GM23248 (cell line): ENCODE measurements around the gene GBE1. TPM values are rescaled to one million over a fixed set of nuclear protein-coding genes. Genes with fewer than 3 reads are reported as not detected.

ENCODE experiments used
- DNase-seq: peaks from one replicate; pipeline ENCODE4 v3.0.0-alpha.2; 2015
- H2AFZ ChIP-seq: fragments of 200-600 bp; sonication (generic); 2 replicates; pipeline ENCODE4 v1.6.1; 2016; ENCODE audit warnings: antibody characterized with exemption
- H3F3A ChIP-seq: fragments of 200-600 bp; sonication (generic); 2 replicates; pipeline ENCODE4 v1.6.1; 2016; ENCODE audit warnings: mild to moderate bottlenecking, antibody characterized with exemption, mixed run types; ENCODE audit not compliant: insufficient read depth
- H3K27ac ChIP-seq: fragments of 200-600 bp; sonication (generic); 2 replicates; pipeline ENCODE4 v1.5.1; 2016; ENCODE audit warnings: mild to moderate bottlenecking
- H3K27me3 ChIP-seq: fragments of 200-600 bp; sonication (generic); replicated peaks from 2 replicates; pipeline ENCODE4 v1.6.1; 2016; ENCODE audit warnings: mild to moderate bottlenecking; ENCODE audit not compliant: insufficient read depth
- H3K36me3 ChIP-seq: fragments of 200-600 bp; sonication (generic); 2 replicates; pipeline ENCODE4 v1.6.1; 2016; ENCODE audit warnings: low read depth, mild to moderate bottlenecking
- H3K4me1 ChIP-seq: fragments of 200-600 bp; sonication (generic); 2 replicates; pipeline ENCODE4 v1.6.1; 2016; ENCODE audit warnings: mild to moderate bottlenecking; ENCODE audit not compliant: insufficient read depth
- H3K4me2 ChIP-seq: fragments of 200-600 bp; sonication (generic); one replicate; pipeline ENCODE4 v1.6.1; 2016; ENCODE audit warnings: mild to moderate bottlenecking; ENCODE audit not compliant: unreplicated experiment
- H3K4me3 ChIP-seq: fragments of 200-600 bp; sonication (generic); 2 replicates; pipeline ENCODE4 v1.5.1; 2016; ENCODE audit warnings: mild to moderate bottlenecking
- H3K79me2 ChIP-seq: fragments of 200-600 bp; sonication (generic); 2 replicates; pipeline ENCODE4 v1.6.1; 2016; ENCODE audit warnings: mild to moderate bottlenecking; ENCODE audit not compliant: insufficient read depth
- H3K9ac ChIP-seq: fragments of 200-600 bp; sonication (generic); 2 replicates; pipeline ENCODE4 v1.6.1; 2016; ENCODE audit warnings: mild to moderate bottlenecking
- H3K9me2 ChIP-seq: fragments of 200-600 bp; sonication (generic); 2 replicates; pipeline ENCODE4 v1.6.1; 2016; ENCODE audit warnings: mixed run types, mild to moderate bottlenecking, moderate library complexity; ENCODE audit not compliant: insufficient read depth
- H3K9me3 ChIP-seq: fragments of 200-600 bp; sonication (generic); one replicate; pipeline ENCODE4 v1.6.1; 2017; ENCODE audit warnings: low read depth
- H4K20me1 ChIP-seq: fragments of 200-600 bp; sonication (generic); 2 replicates; pipeline ENCODE4 v1.6.0; 2016; ENCODE audit not compliant: insufficient read depth
- EZH2 ChIP-seq: fragments of 200-600 bp; sonication (generic); IDR thresholded peaks from 2 replicates; pipeline ENCODE4 v1.6.1; 2018; ENCODE audit warnings: antibody characterized with exemption, mild to moderate bottlenecking; ENCODE audit not compliant: insufficient read depth, poor library complexity, severe bottlenecking
- EZH2phosphoT487 ChIP-seq: fragments of 200-600 bp; sonication (generic); IDR thresholded peaks from 2 replicates; pipeline ENCODE4 v1.6.1; 2018; ENCODE audit warnings: antibody characterized with exemption, moderate library complexity, mild to moderate bottlenecking, low read depth; ENCODE audit not compliant: insufficient read depth
- WGBS, 2 experiments: methylation state at CpG; one replicate each; pipeline ENCODE4 v1.1.6; 2015 to 2017; ENCODE audit warnings: low lambda C conversion rate in 2 of 2, low coverage in 1 of 2; ENCODE audit errors: missing lambda C conversion rate in 2 of 2; 5-methylcytosine and 5-hydroxymethylcytosine counted together
- in situ Hi-C: fragments of 300-500 bp; cut with MboI; formaldehyde crosslinking; loops from 2 replicates; pipeline ENCODE4 v1.15.0; 2020
- polyA plus RNA-seq: library from polyadenylated mRNA; unstranded; fragments of >200 nt; fragmentation: Nextera tagmentation; extraction: Ambion mirVana; gene quantifications from 2 replicates; pipeline ENCODE4 v1.2.1, GENCODE V29; 2016
- total RNA-seq: library from RNA; depleted of rRNA; stranded (reverse); fragments of >200 nt; shearing (Covaris generic); gene quantifications from 2 replicates; pipeline ENCODE4 v1.2.3, GENCODE V29; 2014

The GBE1 gene
- total and polyA plus RNA-seq, 2 experiments from 2014 or later: 130 to 166 TPM

DNA sequence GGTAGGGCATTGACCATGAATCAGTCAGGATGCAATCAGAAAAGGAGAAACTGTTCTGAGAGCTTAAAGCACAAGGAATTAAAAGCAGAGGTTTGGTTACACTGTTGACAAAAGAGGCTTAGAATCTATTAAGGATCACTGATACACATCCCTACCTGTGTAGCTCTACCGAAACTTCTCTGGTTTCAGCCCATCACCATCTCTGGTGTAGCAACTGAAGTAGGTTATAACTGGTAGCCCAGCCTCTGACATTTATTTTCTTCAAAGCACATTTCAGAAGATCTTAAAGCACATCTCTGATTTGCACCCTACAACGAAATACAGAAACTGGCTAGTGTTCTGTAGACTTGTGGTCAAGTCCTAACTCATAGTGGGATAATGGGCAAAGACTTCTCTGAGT, 283.7 kb downstream of the GBE1 start:
- Histone ChIP-seq H3K9me2 (no peaks in the 10 kb centered on the region), H3K9ac (no peak overlapping the region), H3K79me2 (no peaks in the 10 kb centered on the region), H3K36me3 (no peaks in the 10 kb centered on the region), H3K4me1 (no peaks in the 10 kb centered on the region), H2AFZ (no peak overlapping the region), H3K27me3 (no peaks in the 10 kb centered on the region), H3K4me2 (no peak overlapping the region), H3K9me3 (no peaks in the 10 kb centered on the region), H3K4me3 (no peak overlapping the region), H3F3A (no peaks in the 10 kb centered on the region), H4K20me1 (no peaks in the 10 kb centered on the region), H3K27ac (no peak overlapping the region)
- in situ Hi-C loops: no loop called here
- no peak for DNase-seq
- 79 to 80% methylated on average over 2 of the region's 2 CpGs for WGBS, 2 experiments
- TF ChIP-seq EZH2 (no peak), EZH2phosphoT487 (no peak)

DNA sequence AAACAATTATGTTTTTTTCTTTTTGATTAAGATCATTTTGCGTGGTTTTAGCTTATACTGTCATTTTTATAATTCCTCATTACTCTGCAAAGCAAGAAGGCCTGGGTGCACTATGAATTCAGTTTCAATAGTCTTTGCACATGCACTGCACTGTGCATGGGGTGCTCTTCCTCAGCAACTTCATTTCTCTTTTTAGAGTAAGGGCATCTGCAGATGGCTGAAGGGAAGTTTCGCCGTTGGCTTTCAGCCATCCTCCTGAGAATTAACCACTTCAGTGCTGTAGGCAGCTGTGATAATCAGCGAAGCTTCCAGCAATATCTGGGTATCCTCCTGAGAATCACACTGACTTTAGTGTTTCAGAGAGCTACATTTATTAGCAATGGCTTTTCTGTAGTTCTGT, 284.8 kb downstream of the GBE1 start:
- Histone ChIP-seq H3K79me2 (no peaks in the 10 kb centered on the region), H3K4me3 (no peak overlapping the region), H3F3A (no peaks in the 10 kb centered on the region), H3K27ac (no peak overlapping the region), H3K27me3 (no peaks in the 10 kb centered on the region), H3K36me3 (no peaks in the 10 kb centered on the region), H3K4me2 (no peak overlapping the region), H4K20me1 (no peaks in the 10 kb centered on the region), H2AFZ (no peak overlapping the region), H3K9ac (no peak overlapping the region), H3K9me3 (no peaks in the 10 kb centered on the region), H3K9me2 (no peaks in the 10 kb centered on the region), H3K4me1 (no peaks in the 10 kb centered on the region)
- WGBS, 2 experiments: 53 to 54% methylated on average over 4 of the region's 4 CpGs
- TF ChIP-seq EZH2phosphoT487: no peak
- TF ChIP-seq EZH2: no peak
- in situ Hi-C loops: no loop called here
- no peak for DNase-seq

DNA sequence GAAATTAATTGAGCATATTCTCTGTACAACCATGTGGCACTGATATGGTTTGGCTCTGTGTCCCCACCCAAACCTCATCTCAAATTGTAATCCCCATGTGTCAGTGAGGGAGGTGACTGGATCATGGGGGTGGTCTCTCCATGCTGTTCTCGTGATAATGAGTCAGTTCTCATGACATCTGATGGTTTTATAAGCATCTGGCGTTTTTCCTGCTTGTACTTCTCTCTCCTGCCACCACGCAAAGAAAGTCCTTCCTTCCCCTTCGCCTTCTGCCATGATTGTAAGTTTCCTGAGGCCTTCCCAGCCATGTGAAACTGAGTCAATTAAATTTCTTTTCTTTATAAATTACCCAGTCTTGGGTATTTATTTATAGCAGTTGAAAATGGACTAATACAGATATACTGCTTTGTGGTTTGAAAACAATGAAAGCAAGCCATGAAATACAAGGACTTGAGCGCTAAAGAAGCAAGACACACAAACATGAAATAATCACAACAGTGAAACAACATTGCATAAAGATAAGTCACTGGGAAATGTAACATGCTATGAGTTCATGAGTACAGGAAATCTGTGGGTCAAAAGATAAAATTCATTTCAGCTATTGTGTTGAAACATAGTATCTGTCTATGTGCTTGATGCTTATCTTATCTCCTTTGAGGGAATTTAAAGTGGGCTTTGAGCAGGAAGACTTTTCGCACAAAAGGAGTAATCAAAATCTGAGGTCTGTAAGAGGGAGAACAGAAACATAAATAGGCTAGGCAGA, 288.7 kb downstream of the GBE1 start:
- no peak overlapping the region for H2AFZ ChIP-seq
- no peak overlapping the region for H3K4me3 ChIP-seq
- no peaks in the 10 kb centered on the region for H3F3A ChIP-seq
- no peak for DNase-seq
- H3K4me1 ChIP-seq: no peaks in the 10 kb centered on the region
- H3K9me2 ChIP-seq: no peaks in the 10 kb centered on the region; the same call in 1 of the 2 replicates
- WGBS, 2 experiments: 91 to 93% methylated on average over 6 of the region's 6 CpGs
- H4K20me1 ChIP-seq: no peaks in the 10 kb centered on the region
- no peak overlapping the region for H3K9ac ChIP-seq
- in situ Hi-C loops: no loop called here
- TF ChIP-seq EZH2phosphoT487: no peak
- TF ChIP-seq EZH2: no peak
- no peaks in the 10 kb centered on the region for H3K27me3 ChIP-seq
- no peak overlapping the region for H3K27ac ChIP-seq
- no peaks in the 10 kb centered on the region for H3K36me3 ChIP-seq
- no peak overlapping the region for H3K4me2 ChIP-seq
- no peaks in the 10 kb centered on the region for H3K79me2 ChIP-seq
- H3K9me3 ChIP-seq: no peaks in the 10 kb centered on the region

DNA sequence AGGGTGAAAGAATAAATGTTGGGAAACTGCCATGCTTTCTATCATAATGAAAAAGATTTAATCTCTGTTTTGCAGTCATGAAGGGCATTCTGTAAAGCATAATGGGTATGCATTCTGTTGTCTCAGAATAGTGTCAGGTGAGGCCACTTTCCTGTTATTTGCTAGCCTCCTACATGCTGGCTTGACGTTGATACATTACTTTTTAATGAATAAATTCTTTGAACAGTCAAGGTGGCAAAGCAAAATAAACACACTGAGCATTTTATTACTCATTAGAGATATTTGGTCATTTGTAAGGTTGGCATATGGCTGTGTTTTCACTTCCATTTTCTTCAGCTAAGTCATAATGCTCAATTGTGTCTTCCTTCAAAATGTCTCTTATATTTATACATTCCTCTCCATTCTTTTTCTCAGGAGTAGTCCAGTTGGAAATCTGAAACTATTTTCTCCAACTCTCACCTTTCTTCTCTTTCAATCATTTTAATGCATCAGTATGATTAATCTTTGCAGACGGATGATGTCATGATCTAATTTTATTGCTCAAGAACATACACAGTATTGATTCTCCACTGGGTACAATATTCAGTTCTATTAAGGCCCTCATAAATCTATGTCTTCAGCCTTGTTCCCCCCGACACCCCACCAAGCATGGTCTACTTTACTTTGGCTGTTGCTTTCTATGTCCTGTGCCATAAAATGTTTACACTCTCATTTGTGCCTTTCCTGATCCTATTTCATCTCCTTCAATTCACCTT, 290.7 kb downstream of the GBE1 start:
- 81 to 84% methylated on average over 3 of the region's 3 CpGs for WGBS, 2 experiments
- no peak for TF ChIP-seq EZH2
- no peak for TF ChIP-seq EZH2phosphoT487
- H3K4me1 ChIP-seq: no peaks in the 10 kb centered on the region
- no peaks in the 10 kb centered on the region for H3F3A ChIP-seq
- H2AFZ ChIP-seq: no peak overlapping the region
- H3K9me2 ChIP-seq: no peaks in the 10 kb centered on the region; the same call in 1 of the 2 replicates
- H3K4me2 ChIP-seq: no peak overlapping the region
- no peaks in the 10 kb centered on the region for H3K27me3 ChIP-seq
- no peaks in the 10 kb centered on the region for H3K79me2 ChIP-seq
- H4K20me1 ChIP-seq: no peaks in the 10 kb centered on the region
- H3K36me3 ChIP-seq: no peaks in the 10 kb centered on the region
- DNase-seq: no peak
- H3K9ac ChIP-seq: no peak overlapping the region
- no peak overlapping the region for H3K27ac ChIP-seq
- H3K9me3 ChIP-seq: no peaks in the 10 kb centered on the region
- in situ Hi-C loops: no loop called here
- no peak overlapping the region for H3K4me3 ChIP-seq
